H9 (cell line): Measurements from ENCODE around the gene ABCB11. TPM values are rescaled to one million over a fixed set of nuclear protein-coding genes. Genes with fewer than 3 reads are reported as not detected.

Source experiments
- DNase-seq: peaks from one replicate; pipeline ENCODE4 v3.0.0-alpha.2; 2017
- H2AFZ ChIP-seq: one replicate; pipeline ENCODE4 v1.6.1; 2013; ENCODE audit warnings: mild to moderate bottlenecking, low read length, control low read depth, moderate library complexity
- H2AK5ac ChIP-seq: 2 replicates; pipeline ENCODE4 v1.6.1; 2013; ENCODE audit warnings: low read length, control low read depth, mixed read lengths; ENCODE audit not compliant: insufficient read length
- H2BK120ac ChIP-seq: one replicate; pipeline ENCODE4 v1.6.1; 2013; ENCODE audit warnings: low read depth, mild to moderate bottlenecking, low read length, control low read depth, inconsistent platforms; ENCODE audit not compliant: poor library complexity, severe bottlenecking
- H2BK12ac ChIP-seq: 2 replicates; pipeline ENCODE4 v1.6.1; 2013; ENCODE audit warnings: low read length, control low read depth, mixed read lengths, low read depth; ENCODE audit not compliant: insufficient read length
- H2BK15ac ChIP-seq: 2 replicates; pipeline ENCODE4 v1.6.1; 2013; ENCODE audit warnings: low read depth, low read length, control low read depth
- H2BK20ac ChIP-seq: one replicate; pipeline ENCODE4 v1.6.1; 2013; ENCODE audit warnings: low read depth, mild to moderate bottlenecking, low read length, control low read depth, inconsistent platforms; ENCODE audit not compliant: poor library complexity, severe bottlenecking
- H2BK5ac ChIP-seq: 2 replicates; pipeline ENCODE4 v1.6.1; 2013; ENCODE audit warnings: low read length, control low read depth, mixed read lengths; ENCODE audit not compliant: insufficient read length
- H3K14ac ChIP-seq: 2 replicates; pipeline ENCODE4 v1.6.1; 2013; ENCODE audit warnings: low read length, control low read depth; ENCODE audit not compliant: insufficient read depth
- H3K18ac ChIP-seq: 2 replicates; pipeline ENCODE4 v1.6.1; 2013; ENCODE audit warnings: low read depth, mild to moderate bottlenecking, mixed read lengths, low read length, control low read depth; ENCODE audit not compliant: insufficient read length
- H3K23ac ChIP-seq: 2 replicates; pipeline ENCODE4 v1.6.1; 2013; ENCODE audit warnings: low read length, control low read depth, mixed read lengths, low read depth; ENCODE audit not compliant: insufficient read length
- H3K23me2 ChIP-seq: 2 replicates; pipeline ENCODE4 v1.6.1; 2013; ENCODE audit warnings: low read depth, mild to moderate bottlenecking, mixed read lengths, low read length, control low read depth; ENCODE audit not compliant: insufficient read length, poor library complexity, severe bottlenecking
- H3K27ac ChIP-seq: 2 replicates; pipeline ENCODE4 v1.5.1; 2013; ENCODE audit warnings: low read length, control low read depth, mixed read lengths, low read depth; ENCODE audit not compliant: insufficient read length
- H3K27me3 ChIP-seq: 2 replicates; pipeline ENCODE4 v1.6.1; 2013; ENCODE audit warnings: low read length, control low read depth, inconsistent platforms; ENCODE audit not compliant: insufficient read depth
- H3K4ac ChIP-seq: 2 replicates; pipeline ENCODE4 v1.6.1; 2013; ENCODE audit warnings: low read depth, mild to moderate bottlenecking, control low read depth, inconsistent platforms, low read length, moderate library complexity
- H3K4me1 ChIP-seq: 2 replicates; pipeline ENCODE4 v1.6.1; 2013; ENCODE audit warnings: low read length, control low read depth, inconsistent platforms; ENCODE audit not compliant: insufficient read depth
- H3K4me2 ChIP-seq: 2 replicates; pipeline ENCODE4 v1.6.1; 2013; ENCODE audit warnings: low read length, control low read depth, mixed read lengths; ENCODE audit not compliant: insufficient read length, insufficient read depth
- H3K56ac ChIP-seq: 2 replicates; pipeline ENCODE4 v1.6.1; 2013; ENCODE audit warnings: low read depth, mild to moderate bottlenecking, mixed read lengths, low read length, control low read depth; ENCODE audit not compliant: insufficient read length
- H3K79me1 ChIP-seq: 2 replicates; pipeline ENCODE4 v1.6.1; 2013; ENCODE audit warnings: low read depth, mild to moderate bottlenecking, moderate library complexity, low read length, control low read depth, inconsistent platforms; ENCODE audit not compliant: insufficient read depth, poor library complexity, severe bottlenecking
- H3K79me2 ChIP-seq: 2 replicates; pipeline ENCODE4 v1.6.1; 2013; ENCODE audit warnings: low read length, control low read depth, inconsistent platforms; ENCODE audit not compliant: insufficient read depth
- H3K9ac ChIP-seq: 2 replicates; pipeline ENCODE4 v1.6.1; 2013; ENCODE audit warnings: low read length, control low read depth, mixed read lengths; ENCODE audit not compliant: insufficient read length; ENCODE audit errors: extremely low read depth
- H3K9me3 ChIP-seq: one replicate; pipeline ENCODE4 v1.6.1; 2013; ENCODE audit warnings: low read depth, low read length, inconsistent platforms; ENCODE audit not compliant: control insufficient read depth
- H3T11ph ChIP-seq: one replicate; pipeline ENCODE4 v1.6.1; 2013; ENCODE audit warnings: mild to moderate bottlenecking, low read length, control low read depth, inconsistent platforms
- H4K20me1 ChIP-seq: one replicate; pipeline ENCODE4 v1.6.1; 2013; ENCODE audit not compliant: control insufficient read depth, insufficient read length, insufficient read depth
- H4K5ac ChIP-seq: 2 replicates; pipeline ENCODE4 v1.6.1; 2013; ENCODE audit warnings: low read depth, mild to moderate bottlenecking, mixed read lengths, low read length, control low read depth; ENCODE audit not compliant: insufficient read length
- H4K8ac ChIP-seq: replicated peaks from 2 replicates; pipeline ENCODE4 v1.6.1; 2013; ENCODE audit warnings: low read length, control low read depth, mixed read lengths, low read depth; ENCODE audit not compliant: insufficient read length
- H4K91ac ChIP-seq: 2 replicates; pipeline ENCODE4 v1.6.1; 2013; ENCODE audit warnings: low read depth, mild to moderate bottlenecking, moderate library complexity, mixed read lengths, low read length, control low read depth; ENCODE audit not compliant: insufficient read length
- H3K27ac Mint-ChIP-seq, 3 experiments: 2 replicates in 2 of 3; 3 replicates in 1 of 3; pipeline ENCODE4 v1.8.0; 2020 to 2021; ENCODE audit warnings: mixed read lengths in 3 of 3, mild to moderate bottlenecking in 1 of 3, moderate library complexity in 1 of 3
- H3K27me3 Mint-ChIP-seq: 2 replicates; pipeline ENCODE4 v1.8.0; 2021; ENCODE audit warnings: low read depth, mild to moderate bottlenecking, moderate library complexity, mixed read lengths
- H3K36me3 Mint-ChIP-seq, 3 experiments: 2 replicates in 2 of 3; 3 replicates in 1 of 3; pipeline ENCODE4 v1.8.0; 2020 to 2021; ENCODE audit warnings: low read depth in 3 of 3, mixed read lengths in 3 of 3; ENCODE audit not compliant: insufficient read depth in 1 of 3
- H3K4me1 Mint-ChIP-seq, 2 experiments: 2 replicates each; pipeline ENCODE4 v1.8.0; 2020; ENCODE audit warnings: mixed read lengths in 2 of 2
- H3K4me3 Mint-ChIP-seq, 2 experiments: 2 replicates in 1 of 2; 3 replicates in 1 of 2; pipeline ENCODE4 v1.8.0; 2020 to 2021; ENCODE audit warnings: mild to moderate bottlenecking in 2 of 2, mixed read lengths in 2 of 2, moderate library complexity in 1 of 2
- H3K9me3 Mint-ChIP-seq, 2 experiments: 2 replicates in 1 of 2; 3 replicates in 1 of 2; pipeline ENCODE4 v1.8.0; 2020; ENCODE audit warnings: mild to moderate bottlenecking in 2 of 2, mixed read lengths in 2 of 2, moderate library complexity in 1 of 2
- WGBS: extraction: QIAGEN DNeasy Blood & Tissue Kit; methylation state at CpG from one replicate; pipeline ENCODE4 v1.1.7; 2013; ENCODE audit warnings: missing lambda C conversion rate, low lambda C conversion rate, mixed read lengths; ENCODE audit not compliant: insufficient read length; ENCODE audit errors: extremely low coverage; 5-methylcytosine and 5-hydroxymethylcytosine counted together
- total RNA-seq: library from RNA; stranded (reverse); gene quantifications from 2 replicates; pipeline ENCODE4 v1.2.1, GENCODE V29; 2021
- TF ChIP-seq, protein P1 (sequence below): fragments of 200-600 bp; sonication (generic); conservative IDR thresholded peaks from 3 replicates; pipeline ENCODE4 v1.8.0; 2021; ENCODE audit warnings: antibody characterized with exemption, mild to moderate bottlenecking

ABCB11 gene
- total RNA-seq, 1 experiment from 2014 or later = not detected

DNA sequence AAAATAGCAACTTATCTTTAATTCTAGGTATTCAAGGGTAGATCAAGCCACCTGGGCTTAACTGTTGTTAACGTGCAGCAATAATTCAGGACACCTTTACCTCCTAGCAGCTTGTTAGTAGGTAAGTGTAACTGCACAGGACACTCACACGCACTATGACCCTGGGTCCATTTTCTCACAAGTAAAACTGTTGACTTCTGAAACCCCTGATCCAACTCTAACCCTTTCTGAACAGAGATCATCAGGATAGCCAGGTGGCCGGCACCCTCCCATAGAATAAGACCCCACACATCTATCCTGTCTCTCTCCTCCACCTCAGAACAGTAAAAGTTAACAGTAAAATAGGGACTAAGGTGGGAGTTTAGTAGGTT, 141.5 kb downstream of the ABCB11 start:
- no peak overlapping the region for H2BK120ac ChIP-seq
- H3K9me3 ChIP-seq = no peaks in the 10 kb centered on the region
- no peaks in the 10 kb centered on the region for H4K20me1 ChIP-seq
- peak overlapping the region; percentile 78 for H3K9ac ChIP-seq
- peaks cover 13% of the 10 kb centered on the region for H3K27me3 Mint-ChIP-seq
- no peaks in the 10 kb centered on the region for H3K9me3 Mint-ChIP-seq
- peaks cover 7 to 12% of the 10 kb centered on the region in 2 experiments for H3K4me1 Mint-ChIP-seq
- H3K27ac ChIP-seq = no peak overlapping the region
- H3K79me1 ChIP-seq = no peaks in the 10 kb centered on the region
- H3K79me2 ChIP-seq = no peaks in the 10 kb centered on the region
- H2AK5ac ChIP-seq = no peak overlapping the region
- H4K5ac ChIP-seq = no peak overlapping the region
- no peak overlapping the region for H3K23ac ChIP-seq
- H2BK20ac ChIP-seq = no peak overlapping the region
- H3K4me1 ChIP-seq = no peaks in the 10 kb centered on the region
- H3K14ac ChIP-seq = no peak overlapping the region
- H3K36me3 Mint-ChIP-seq = peaks cover 16 to 34% (median 32%) of the 10 kb centered on the region in 3 experiments; a peak in 6 of 7 replicates
- H3K23me2 ChIP-seq = peaks cover 3% of the 10 kb centered on the region
- H4K91ac ChIP-seq = no peak overlapping the region
- H2BK5ac ChIP-seq = no peak overlapping the region
- peak overlapping the region; percentile 98 to 99 for H3K4me3 Mint-ChIP-seq
- H3K4me2 ChIP-seq = peak overlapping the region; percentile 95
- no peak overlapping the region for H2BK15ac ChIP-seq
- WGBS = no CpG with 5 or more reads among the region's 3 CpGs
- peak overlapping the region in 2 of 3 experiments; percentile 98 to 99; a peak in 3 of 7 replicates for H3K27ac Mint-ChIP-seq
- H3K56ac ChIP-seq = no peak overlapping the region
- no peak overlapping the region for H3T11ph ChIP-seq
- DNase-seq = no peak
- TF ChIP-seq, protein P1, sequence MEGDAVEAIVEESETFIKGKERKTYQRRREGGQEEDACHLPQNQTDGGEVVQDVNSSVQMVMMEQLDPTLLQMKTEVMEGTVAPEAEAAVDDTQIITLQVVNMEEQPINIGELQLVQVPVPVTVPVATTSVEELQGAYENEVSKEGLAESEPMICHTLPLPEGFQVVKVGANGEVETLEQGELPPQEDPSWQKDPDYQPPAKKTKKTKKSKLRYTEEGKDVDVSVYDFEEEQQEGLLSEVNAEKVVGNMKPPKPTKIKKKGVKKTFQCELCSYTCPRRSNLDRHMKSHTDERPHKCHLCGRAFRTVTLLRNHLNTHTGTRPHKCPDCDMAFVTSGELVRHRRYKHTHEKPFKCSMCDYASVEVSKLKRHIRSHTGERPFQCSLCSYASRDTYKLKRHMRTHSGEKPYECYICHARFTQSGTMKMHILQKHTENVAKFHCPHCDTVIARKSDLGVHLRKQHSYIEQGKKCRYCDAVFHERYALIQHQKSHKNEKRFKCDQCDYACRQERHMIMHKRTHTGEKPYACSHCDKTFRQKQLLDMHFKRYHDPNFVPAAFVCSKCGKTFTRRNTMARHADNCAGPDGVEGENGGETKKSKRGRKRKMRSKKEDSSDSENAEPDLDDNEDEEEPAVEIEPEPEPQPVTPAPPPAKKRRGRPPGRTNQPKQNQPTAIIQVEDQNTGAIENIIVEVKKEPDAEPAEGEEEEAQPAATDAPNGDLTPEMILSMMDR = no peak
- no peak overlapping the region for H2BK12ac ChIP-seq
- H4K8ac ChIP-seq = no peak overlapping the region
- no peaks in the 10 kb centered on the region for H3K27me3 ChIP-seq
- H3K18ac ChIP-seq = no peak overlapping the region
- no peak overlapping the region for H3K4ac ChIP-seq
- H2AFZ ChIP-seq = no peak overlapping the region
